HG03457 (cell line): ENCODE data around the gene CAMSAP2.
A peak's percentile ranks its signal among the peaks of the same experiment; 100 is the strongest.
"Not testable (repeated sequence)": the region's sequence is repeated elsewhere in the genome, so short reads cannot be mapped to it uniquely, and the experiment has no call there.

Experiments
- ATAC-seq: cut with Tn5 transposase; IDR thresholded peaks from one replicate; pipeline ENCODE4 v1.9.1; 2021; ENCODE audit warnings: moderate number of reproducible peaks; ENCODE audit not compliant: unreplicated experiment

Gene CAMSAP2

DNA sequence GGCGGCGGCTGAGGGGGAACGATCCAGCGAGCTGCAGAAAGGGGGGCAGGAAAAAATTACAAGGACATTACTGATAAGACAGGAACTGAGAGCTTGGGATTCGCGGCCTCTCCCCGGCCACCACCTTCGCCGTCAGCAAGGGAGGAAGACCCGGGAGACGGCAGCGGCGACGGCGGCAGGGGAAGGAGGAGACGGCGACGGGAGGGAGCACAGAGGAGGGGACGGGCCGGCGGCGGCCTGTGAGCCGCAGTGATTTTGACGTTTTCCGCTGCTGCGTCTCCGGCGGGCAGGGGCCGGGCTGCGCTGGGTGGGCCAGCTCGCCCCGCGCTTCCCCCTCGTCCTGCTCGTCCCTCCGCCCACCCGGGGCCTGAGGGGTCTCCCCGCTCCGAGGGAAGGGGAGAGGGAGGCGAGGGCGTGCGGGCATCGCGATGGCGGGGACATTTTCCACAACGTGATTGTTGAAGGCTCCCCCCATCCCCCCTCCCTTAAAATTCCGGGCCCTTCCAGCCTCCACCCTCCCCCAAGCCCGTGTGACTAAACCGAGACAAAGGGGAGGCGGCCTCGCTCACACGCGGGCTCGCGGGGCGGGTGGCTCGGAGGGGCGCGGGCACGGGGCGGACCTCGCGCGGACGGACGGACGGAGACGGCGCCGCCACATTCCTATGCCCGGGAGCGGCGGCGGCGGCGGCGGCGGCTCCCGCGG lies 407 bp downstream of the CAMSAP2 start:
- ATAC-seq: peak; percentile 45

DNA sequence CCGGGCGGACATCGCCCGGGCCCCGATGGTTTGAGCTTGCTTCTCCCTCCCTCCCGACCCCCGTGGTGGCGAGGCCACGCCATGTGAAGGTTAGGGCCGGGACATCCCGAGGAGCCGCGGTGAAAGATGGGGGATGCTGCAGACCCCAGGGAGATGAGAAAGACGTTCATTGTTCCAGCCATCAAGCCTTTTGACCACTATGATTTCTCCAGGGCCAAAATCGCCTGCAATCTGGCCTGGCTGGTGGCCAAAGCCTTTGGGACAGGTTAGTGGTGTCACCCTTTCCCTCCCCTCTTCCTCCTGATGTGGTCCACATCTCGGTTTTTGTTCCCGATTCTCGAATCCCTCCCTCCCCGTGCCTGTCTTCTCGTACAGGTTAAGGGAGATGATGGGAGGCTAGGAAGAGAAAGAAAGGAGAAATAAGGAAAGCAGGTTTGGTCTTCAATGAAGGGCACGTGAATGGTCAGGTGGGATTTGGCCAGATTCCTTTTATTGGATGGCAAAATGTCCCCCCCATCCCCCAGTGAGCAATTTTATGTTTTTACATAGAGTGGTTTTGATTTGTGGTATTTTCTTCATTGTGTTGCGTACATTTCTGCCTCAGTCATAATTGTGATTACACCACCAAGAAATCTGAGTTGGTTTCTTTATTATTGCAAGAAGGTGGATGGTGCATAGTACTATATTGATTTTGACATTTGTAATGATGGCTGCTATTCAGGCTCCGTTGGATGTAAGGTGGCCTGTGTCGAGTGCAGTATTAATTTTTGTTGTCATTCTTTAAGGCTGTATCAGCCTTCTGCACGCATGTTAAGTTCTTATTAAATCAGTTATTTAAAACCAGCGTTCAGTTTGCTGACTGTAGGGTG lies 1.2 kb downstream of the CAMSAP2 start:
- peak; percentile 11 for ATAC-seq

DNA sequence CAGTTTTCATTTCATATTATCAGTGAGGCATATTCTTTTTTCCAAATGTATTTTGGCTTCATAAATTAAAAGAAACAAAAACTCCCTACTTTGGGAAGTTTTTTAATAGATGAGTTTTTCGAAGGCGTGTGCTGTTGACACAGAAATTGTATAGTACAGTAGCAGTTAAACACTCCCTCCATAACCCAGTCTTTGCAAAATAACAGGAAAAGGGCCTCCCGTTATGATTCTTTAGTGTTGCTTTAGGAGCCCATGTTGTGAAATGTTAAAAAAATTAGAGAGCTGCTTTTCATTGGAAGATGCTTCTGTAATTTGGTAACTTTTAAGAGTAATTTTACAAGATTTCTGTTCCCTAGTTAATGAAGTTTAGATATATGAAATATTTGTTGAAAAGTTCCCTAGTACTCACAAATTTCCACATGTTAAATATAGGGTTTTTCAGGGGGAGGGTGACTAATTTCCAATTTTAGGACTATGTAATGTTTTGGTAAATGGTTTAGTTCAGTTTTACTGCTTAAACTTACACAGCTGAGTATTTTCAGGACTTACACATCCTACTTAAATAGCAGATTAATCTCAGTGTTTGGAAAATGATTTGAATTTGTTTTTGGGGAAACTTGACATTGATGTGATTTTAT lies 2.0 kb downstream of the CAMSAP2 start:
- no peak for ATAC-seq

DNA sequence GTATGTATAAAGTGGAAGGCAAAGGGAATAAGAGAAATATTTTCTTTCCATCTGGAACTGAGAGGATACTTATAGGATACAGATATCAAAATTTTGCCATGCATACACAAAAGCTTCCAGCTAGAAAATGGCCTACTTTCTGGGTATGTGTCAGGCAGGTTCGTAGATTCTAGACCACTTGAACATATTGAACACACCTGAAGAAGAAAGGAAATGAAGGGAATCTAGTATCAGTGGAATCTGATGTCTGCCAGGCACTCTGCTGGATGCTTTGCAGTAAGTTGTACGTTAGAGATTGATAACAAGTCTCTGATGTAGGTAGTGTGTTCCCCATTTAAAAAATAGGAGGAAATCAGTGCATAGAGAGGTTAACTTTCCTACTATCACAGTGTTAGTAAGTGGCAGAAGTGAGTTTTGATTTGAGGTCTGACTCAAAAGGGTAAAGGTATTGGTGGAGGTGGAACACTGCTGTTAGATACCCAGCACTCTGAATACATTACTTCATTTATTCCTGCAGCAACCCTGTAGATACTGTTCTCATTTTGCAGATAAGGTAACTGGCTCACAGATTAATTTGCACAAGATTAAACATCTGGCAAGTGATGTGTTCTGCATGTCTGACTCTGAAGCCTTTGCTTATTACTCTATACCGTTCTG lies 3.0 kb downstream of the CAMSAP2 start:
- no peak for ATAC-seq

DNA sequence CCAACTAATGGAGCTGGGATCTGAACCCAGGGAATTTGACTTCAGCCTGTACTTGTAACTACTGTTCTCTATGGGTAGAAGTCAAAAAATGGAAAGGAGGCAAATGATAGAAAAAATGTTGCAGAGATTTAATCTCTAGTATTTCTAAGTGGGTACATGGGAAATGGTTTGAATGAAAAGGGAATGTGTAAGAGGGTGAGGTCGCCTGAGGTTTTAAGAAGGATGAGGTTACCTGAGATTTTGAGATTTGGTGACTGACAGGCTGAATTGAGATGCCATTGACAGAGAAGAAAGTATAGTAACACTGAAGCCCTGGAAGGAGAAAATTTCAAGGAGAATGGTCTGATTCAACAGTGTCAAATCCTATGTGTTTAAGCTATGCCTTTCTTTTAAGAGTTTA lies 5.5 kb downstream of the CAMSAP2 start:
- no peak for ATAC-seq

DNA sequence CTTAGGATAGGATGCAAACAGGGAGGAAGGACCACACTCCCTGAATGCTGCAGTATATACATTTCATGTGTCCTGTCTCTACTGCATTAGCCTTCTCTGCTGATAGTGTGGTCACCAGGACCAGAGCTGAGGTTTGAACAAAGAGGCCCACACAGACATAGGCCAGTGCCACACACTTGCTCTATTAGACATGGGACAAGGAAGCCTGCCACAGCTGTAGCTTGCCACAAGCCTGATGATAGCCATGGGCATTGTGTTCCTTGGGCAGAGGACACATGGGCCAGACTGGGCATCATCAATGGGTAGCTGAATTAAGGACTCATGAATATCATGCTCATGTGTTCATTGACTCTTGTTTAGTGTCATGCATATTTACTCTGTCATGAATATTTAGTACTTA lies 10.4 kb downstream of the CAMSAP2 start:
- no peak for ATAC-seq

DNA sequence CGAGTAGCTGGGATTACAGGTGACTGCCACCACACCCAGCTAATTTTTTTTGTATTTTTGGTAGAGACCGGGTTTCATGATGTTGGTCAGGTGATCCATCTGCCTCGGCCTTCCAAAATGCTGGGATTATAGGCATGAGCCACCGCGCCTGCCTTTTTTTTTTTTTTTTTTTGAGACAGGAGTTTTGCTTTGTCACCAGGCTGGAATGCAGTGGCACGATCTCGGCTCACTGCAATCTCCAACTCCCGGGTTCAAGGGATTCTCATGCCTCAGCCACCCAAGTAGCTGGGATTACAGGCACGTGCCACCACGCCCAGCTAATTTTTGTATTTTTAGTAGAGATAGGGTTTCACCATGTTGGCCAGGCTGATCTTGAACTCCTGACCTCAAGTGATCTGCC lies 12.1 kb downstream of the CAMSAP2 start:
- not testable (repeated sequence) for ATAC-seq

DNA sequence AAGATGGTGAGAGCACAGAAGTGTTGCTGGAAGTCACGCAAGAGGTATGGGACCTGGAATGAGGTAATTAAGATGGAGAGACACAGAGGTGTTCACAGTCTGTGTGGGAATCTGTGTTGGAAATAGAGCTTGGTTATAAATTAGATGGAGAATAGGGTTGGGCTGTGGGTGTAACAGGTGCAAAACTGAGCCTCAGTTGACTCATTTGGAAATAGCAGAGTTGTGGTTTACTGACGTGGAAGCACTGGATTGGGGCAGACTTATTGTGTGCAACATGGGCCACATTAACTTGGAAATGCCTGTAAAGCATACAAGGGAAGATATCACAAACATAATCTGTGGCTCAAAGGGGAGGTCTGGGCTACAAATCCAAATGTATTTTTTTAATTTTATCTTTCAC lies 13.0 kb downstream of the CAMSAP2 start:
- no peak for ATAC-seq

DNA sequence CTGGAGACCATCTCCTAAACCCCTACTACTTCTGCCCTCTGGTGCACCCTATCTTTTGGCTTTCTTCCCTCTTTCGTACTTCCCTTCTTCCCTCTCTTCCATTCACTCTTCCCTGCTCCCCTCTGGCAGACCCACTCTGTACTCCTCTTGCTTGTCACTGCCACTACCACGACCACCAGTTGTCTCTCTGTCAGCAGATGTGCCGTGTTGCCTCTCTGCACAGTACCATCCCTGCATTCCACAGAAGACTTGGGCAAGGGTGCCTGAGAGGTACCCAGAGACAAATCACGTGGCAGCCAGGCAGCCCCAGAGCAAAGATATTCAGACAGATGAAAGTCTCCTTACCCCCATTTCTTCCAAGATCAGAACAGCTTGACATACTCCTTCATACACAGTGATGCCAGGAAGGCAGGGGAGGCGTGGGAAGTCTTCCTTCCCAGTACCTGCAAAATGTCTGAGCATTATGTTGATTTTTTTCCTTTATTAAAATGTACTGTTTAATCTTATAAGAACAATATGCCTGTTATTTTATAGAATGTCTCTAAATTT lies 15.0 kb downstream of the CAMSAP2 start:
- no peak for ATAC-seq

DNA sequence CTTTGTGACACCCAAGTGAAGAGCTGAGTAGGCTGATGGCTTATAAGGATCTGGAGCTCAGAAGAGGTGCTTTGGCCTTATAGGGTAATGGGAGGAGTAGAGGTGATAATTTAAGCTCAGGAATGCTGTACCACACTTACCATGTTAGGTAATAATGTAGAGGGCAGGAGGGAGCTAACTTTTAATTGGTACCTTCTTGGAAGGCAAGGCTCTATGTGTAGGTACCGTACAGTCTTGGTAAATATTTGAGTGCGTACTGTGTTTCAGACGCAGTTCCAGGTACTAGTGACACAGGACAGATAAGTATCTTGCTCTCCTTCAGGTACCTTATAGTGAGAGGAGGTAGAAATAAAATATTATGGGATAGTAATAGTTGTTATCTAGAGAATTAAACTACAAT lies 16.8 kb downstream of the CAMSAP2 start:
- no peak for ATAC-seq

DNA sequence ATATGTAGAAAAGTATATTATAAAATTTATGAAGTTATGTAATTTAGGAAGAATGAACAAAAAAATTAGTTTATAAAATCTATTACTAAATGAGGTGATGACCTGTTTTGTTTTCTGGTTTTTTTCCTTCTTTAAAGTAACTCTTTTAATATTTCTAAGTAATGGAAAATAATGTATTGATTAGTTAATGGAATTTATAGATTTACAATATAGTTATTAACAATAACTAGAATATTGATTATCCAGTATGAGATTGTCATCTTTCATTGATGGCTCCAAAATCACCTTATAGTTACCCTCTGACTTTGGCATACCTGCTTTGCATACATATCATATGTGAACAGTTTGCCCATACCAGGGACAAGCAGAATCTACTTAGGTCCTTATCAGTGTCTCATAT lies 23.4 kb downstream of the CAMSAP2 start:
- ATAC-seq: no peak

DNA sequence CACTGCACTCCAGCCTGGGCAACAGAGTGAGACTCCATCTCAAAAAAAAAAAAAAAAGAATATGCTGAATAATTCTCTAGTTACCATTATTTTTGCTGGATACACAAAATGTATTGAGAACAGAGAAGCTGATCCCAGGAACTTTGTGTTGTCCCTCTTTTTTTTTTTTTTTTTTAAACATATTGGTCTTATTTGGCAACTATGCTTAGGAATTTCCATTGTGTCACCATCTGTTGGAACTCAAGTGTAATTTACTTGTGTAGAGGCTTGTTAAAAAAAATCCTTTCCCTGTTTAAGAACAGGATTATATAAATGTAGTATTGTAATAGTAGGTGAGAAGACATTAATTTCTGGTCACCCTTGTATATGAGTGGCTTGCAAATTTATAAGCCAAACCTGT lies 28.6 kb downstream of the CAMSAP2 start:
- ATAC-seq: no peak

DNA sequence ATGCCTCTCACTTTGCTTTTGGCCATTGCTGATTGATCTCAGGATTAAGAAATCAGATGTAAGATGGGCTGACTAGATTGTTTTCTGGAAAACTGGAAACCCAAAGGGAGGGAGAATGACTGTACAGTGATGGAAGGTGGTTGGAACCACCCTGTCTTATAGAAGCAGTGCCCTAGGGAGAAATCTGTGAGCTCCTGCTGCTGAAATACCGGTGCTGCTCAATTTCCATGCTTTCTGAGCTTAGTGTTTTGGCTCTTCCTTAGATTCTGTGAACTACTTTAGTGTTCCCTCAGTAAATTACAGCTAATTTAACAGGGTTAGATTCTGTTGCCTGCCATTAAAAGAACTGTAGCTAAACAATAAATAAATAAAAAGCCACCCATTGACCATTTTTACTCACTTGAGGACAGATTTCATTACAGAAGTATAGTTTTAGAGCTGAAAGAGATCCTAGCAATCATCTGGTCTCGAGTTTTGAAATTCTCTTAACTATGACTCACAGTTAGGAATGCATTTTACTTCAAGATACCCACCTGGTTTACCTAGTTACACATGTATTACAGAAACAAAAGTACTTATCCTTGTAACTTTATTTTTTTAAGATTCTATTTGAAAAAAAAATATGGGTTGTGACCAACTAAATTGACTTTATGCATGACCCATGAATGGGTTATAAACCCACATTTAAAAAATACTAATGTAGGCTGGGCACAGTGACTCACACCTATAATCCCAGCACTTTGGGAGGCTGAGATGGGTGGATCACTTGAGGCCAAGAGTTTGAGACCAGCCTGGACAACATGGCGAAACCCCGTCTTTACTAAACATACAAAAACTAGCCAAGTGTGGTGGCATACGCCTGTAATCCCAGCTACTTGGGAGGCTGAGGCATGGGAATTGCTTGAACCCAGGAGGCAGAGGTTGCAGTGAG lies 33.2 kb downstream of the CAMSAP2 start:
- ATAC-seq: no peak

DNA sequence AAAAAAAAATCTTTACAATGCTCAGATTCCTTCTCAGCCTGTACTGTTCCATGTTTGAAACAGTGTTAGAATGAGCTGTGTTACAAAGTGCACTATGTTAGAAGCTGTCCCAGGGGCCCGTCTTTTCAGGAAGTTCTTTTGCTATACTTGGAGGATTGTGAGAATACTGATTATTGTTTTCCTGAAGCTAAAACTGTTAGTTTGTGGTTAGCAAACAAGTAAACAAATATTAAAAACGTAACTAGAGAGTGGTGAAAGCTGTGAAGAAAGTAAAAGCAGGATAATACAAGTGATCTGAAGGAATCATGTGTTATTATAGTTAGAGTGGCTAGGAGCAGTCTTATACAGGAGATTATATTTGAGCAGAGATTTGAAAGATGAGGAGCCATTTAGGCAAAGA lies 35.6 kb downstream of the CAMSAP2 start:
- ATAC-seq: no peak

DNA sequence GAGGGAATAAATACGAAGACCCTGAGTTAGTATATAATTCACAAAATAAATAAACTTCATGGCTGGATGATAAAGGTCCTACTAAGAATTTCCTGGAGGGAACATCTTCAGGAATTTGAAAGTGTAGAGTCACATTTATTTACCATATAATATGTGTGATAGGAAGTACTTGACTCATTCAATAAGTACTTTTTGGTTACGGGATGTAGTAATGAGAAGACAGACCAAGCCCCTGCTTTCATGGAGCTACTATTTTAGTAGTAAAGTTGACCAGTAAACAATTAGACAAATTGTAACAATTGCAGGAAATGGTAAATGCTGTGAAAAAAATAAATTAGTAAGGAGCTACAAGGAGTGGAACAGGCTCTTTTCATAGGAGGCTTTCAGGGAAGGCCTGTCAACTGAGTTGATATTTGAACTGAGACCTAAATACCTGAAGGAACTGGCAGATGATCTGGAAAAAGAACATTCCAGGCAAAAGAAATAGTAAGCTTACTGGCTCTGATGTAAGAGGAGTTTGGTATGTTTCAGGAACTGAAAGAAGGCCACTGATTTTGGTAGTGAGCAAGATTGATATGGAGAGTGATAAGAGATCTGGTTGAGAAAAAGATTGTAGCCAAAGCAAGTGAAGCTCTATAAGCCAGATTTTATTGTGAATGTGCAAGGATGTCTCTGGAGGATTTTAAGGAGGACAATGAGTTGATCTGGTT lies 36.2 kb downstream of the CAMSAP2 start:
- no peak for ATAC-seq

DNA sequence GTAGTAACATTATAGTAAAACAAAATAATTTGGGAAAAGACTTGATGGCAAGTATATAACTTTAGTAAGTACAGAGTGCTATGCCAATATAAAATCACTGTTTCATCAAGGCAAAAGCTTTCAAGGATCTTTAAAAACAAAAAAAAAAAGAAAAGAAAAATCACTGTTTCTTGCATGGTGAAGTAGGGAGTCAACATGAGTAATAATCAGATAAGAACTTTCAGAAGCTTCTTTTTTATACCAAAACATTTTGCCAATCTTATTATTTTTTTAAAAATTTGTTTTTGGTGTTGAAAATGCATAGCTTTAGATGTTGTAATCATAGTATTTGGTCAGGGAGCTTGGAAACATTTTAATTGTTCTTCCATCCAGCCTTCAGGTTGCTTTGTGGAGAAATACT lies 37.2 kb downstream of the CAMSAP2 start:
- ATAC-seq: no peak

DNA sequence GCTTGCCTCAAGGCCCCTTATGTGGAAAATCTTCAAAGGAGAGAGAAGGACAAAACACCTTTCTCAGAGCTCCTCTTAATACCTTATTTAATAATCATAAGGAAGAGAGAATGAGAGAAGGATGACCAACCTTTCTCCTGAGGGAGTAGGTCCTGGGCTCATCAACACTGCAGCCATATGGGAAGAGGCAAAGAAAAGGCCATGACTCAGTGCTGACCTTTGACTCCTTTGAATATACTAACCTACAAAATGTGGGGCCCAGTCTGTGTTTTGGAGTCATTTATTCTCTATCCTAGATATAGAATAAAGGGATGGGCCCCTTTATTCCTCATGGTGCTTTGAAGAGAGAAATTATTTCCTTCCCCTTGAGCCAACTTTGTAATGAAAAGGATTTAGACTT lies 38.3 kb downstream of the CAMSAP2 start:
- no peak for ATAC-seq

DNA sequence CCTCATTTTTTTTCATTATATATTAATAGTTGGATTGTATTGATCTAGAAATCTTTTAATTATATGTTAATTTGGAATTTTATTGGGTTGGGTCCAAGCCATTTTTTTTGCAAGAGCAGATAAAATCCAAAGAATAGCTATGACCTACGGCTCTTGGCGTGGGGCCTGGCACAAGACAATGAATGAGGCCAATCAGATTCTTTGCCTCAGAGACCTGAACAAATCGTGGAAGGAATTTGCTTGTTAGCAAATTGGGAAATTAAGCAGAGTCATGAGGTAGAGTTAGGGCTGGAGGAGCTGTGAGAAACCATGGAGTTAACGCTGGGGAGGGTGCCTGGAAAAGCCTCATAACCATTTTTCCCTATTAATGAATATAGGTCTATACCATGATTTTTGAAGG lies 40.1 kb downstream of the CAMSAP2 start:
- no peak for ATAC-seq

DNA sequence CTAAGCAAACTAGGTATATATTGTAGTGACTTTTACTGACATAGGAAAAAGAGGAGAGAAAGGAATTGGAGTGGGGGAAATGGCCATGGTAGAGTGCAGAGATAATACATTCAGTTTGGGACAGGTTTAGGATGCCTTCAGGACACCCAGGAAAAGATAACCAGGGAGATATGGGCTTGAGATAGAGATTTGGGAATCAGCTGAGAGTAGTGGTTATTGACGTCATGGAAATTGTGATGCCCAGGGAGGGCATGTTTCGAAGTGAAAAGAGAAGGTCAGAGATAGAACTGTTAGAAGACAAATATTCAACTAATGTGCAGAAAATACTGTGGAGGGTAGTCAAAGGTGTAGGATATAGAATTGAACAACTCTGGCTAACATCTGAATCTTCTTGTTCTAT lies 40.6 kb downstream of the CAMSAP2 start:
- no peak for ATAC-seq
